Uterus (tissue), 4 donors: ENCODE data around the gene OGFR. TPM values are rescaled to one million over a fixed set of nuclear protein-coding genes. Genes with fewer than 3 reads are reported as not detected.

Experiments
- DNase-seq, 2 donors: peaks; one replicate each; pipeline ENCODE4 v3.0.0-alpha.2; 2019 to 2020
- H3K27ac ChIP-seq, 2 donors: fragments of 200-600 bp; sonication (generic); 1 replicate in 1 of 2; 2 replicates in 1 of 2; pipeline ENCODE4 v1.5.1; 2016 to 2018
- H3K27me3 ChIP-seq, 2 donors: fragments of 200-600 bp; sonication (generic); one replicate each; pipeline ENCODE4 v1.5.1; 2018 to 2019; ENCODE audit warnings: control low read depth in 1 of 2
- H3K36me3 ChIP-seq, 2 donors: fragments of 200-600 bp; sonication (generic); one replicate each; pipeline ENCODE4 v1.5.1; 2019; ENCODE audit warnings: control low read depth in 1 of 2
- H3K4me1 ChIP-seq, 2 donors: fragments of 200-600 bp; sonication (generic); one replicate each; pipeline ENCODE4 v1.5.1; 2018 to 2019; ENCODE audit warnings: control low read depth in 1 of 2
- H3K4me3 ChIP-seq, 2 donors: fragments of 200-600 bp; sonication (generic); 1 replicate in 1 of 2; 2 replicates in 1 of 2; pipeline ENCODE4 v1.5.1; 2018 to 2019; ENCODE audit warnings: mild to moderate bottlenecking in 1 of 2
- H3K9me3 ChIP-seq, 2 donors: fragments of 200-600 bp; sonication (generic); one replicate each; pipeline ENCODE4 v1.5.1; 2019; ENCODE audit warnings: control low read depth in 1 of 2
- POLR2A ChIP-seq, 2 donors: fragments of 450-650 bp; IDR thresholded peaks; one replicate each; pipeline ENCODE4 v1.6.1; 2016; ENCODE audit warnings: antibody characterized with exemption in 2 of 2, mild to moderate bottlenecking in 1 of 2, moderate library complexity in 1 of 2
- intact Hi-C: fragments of 100-400 bp; cut with DNase I; formaldehyde crosslinking; loops from one replicate; pipeline ENCODE4 v1.15.1; 2023; ENCODE audit warnings: low total_unique reads
- total RNA-seq, 4 donors: library from RNA; depleted of rRNA in 3 of 4; stranded (reverse); fragments of >200 nt in 3 of 4; gene quantifications; one replicate each; pipeline versions ENCODE4 v1.1.0 to v1.2.4, GENCODE V29; 2014 to 2023
- TF ChIP-seq, protein P1 (sequence below), 4 experiments: fragments of 200-600 bp in 2 of 4; fragments of 450-650 bp in 2 of 4; sonication (generic) in 2 of 4; IDR thresholded peaks; one replicate each; pipeline ENCODE4 v1.5.1; 2016 to 2019; ENCODE audit warnings: antibody characterized with exemption in 4 of 4, mild to moderate bottlenecking in 2 of 4, moderate library complexity in 1 of 4
- donor health status: DM: yes; HTN: yes; CAD: no.

OGFR gene
- total RNA-seq, 4 donors from 2014 or later, result 16.5 to 48.7 (median 31.2) TPM

DNA sequence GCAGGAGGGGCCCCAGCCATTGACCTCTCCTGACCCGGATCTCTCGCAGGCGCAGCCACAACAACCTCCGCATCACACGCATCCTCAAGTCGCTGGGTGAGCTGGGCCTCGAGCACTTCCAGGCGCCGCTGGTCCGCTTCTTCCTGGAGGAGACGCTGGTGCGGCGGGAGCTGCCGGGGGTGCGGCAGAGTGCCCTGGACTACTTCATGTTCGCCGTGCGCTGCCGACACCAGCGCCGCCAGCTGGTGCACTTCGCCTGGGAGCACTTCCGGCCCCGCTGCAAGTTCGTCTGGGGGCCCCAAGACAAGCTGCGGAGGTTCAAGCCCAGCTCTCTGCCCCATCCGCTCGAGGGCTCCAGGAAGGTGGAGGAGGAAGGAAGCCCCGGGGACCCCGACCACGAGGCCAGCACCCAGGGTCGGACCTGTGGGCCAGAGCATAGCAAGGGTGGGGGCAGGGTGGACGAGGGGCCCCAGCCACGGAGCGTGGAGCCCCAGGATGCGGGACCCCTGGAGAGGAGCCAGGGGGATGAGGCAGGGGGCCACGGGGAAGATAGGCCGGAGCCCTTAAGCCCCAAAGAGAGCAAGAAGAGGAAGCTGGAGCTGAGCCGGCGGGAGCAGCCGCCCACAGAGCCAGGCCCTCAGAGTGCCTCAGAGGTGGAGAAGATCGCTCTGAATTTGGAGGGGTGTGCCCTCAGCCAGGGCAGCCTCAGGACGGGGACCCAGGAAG lies 7.7 kb downstream of the OGFR start:
- Histone ChIP-seq H3K4me1 (peaks cover 0 to 28% of the 10 kb centered on the region in 2 donors), H3K27me3 (peaks cover 11 to 16% of the 10 kb centered on the region in 2 donors), H3K27ac (no peak overlapping the region), H3K36me3 (no peaks in the 10 kb centered on the region), H3K9me3 (no peaks in the 10 kb centered on the region), H3K4me3 (no peak overlapping the region)
- TF ChIP-seq, protein P1, sequence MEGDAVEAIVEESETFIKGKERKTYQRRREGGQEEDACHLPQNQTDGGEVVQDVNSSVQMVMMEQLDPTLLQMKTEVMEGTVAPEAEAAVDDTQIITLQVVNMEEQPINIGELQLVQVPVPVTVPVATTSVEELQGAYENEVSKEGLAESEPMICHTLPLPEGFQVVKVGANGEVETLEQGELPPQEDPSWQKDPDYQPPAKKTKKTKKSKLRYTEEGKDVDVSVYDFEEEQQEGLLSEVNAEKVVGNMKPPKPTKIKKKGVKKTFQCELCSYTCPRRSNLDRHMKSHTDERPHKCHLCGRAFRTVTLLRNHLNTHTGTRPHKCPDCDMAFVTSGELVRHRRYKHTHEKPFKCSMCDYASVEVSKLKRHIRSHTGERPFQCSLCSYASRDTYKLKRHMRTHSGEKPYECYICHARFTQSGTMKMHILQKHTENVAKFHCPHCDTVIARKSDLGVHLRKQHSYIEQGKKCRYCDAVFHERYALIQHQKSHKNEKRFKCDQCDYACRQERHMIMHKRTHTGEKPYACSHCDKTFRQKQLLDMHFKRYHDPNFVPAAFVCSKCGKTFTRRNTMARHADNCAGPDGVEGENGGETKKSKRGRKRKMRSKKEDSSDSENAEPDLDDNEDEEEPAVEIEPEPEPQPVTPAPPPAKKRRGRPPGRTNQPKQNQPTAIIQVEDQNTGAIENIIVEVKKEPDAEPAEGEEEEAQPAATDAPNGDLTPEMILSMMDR (IDR thresholded peaks at IDR 0.05), result no peak
- TF ChIP-seq POLR2A (IDR thresholded peaks at IDR 0.05), result no peak
- no peak for DNase-seq
- intact Hi-C loops, result no loop called here

GRCh38 chr20:62812907-62813200 lies 8.2 kb downstream of the OGFR start:
- Histone ChIP-seq H3K36me3 (no peaks in the 10 kb centered on the region), H3K9me3 (no peaks in the 10 kb centered on the region), H3K4me1 (peaks cover 0 to 30% of the 10 kb centered on the region in 2 donors), H3K4me3 (no peak overlapping the region), H3K27ac (no peak overlapping the region), H3K27me3 (peaks cover 11 to 22% of the 10 kb centered on the region in 2 donors)
- no peak for TF ChIP-seq POLR2A (IDR thresholded peaks at IDR 0.05)
- TF ChIP-seq, protein P1 (IDR thresholded peaks at IDR 0.05), result no peak
- intact Hi-C loops, result no loop called here
- DNase-seq, result no peak

DNA sequence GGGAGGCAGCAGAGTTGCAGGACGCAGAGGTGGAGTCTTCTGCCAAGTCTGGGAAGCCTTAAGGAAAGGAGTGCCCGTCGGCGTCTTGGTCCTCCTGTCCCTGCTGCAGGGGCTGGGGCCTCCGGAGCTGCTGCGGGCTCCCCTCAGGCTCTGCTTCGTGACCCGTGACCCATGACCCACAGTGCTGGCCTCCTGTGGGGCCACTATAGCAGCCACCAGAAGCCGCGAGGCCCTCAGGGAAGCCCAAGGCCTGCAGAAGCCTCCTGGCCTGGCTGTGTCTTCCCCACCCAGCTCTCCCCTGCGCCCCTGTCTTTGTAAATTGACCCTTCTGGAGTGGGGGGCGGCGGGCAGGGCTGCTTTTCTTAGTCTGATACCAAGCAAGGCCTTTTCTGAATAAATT lies 9.0 kb downstream of the OGFR start:
- no peak for DNase-seq
- H3K4me1 ChIP-seq, result peaks cover 0 to 32% of the 10 kb centered on the region in 2 donors
- H3K9me3 ChIP-seq, result no peaks in the 10 kb centered on the region
- peaks cover 11 to 22% of the 10 kb centered on the region in 2 donors for H3K27me3 ChIP-seq
- no peak overlapping the region for H3K27ac ChIP-seq
- H3K36me3 ChIP-seq, result no peaks in the 10 kb centered on the region
- no peak for TF ChIP-seq POLR2A (IDR thresholded peaks at IDR 0.05)
- TF ChIP-seq, protein P1 (IDR thresholded peaks at IDR 0.05), result no peak
- no peak overlapping the region for H3K4me3 ChIP-seq
- intact Hi-C loops, result no loop called here

DNA sequence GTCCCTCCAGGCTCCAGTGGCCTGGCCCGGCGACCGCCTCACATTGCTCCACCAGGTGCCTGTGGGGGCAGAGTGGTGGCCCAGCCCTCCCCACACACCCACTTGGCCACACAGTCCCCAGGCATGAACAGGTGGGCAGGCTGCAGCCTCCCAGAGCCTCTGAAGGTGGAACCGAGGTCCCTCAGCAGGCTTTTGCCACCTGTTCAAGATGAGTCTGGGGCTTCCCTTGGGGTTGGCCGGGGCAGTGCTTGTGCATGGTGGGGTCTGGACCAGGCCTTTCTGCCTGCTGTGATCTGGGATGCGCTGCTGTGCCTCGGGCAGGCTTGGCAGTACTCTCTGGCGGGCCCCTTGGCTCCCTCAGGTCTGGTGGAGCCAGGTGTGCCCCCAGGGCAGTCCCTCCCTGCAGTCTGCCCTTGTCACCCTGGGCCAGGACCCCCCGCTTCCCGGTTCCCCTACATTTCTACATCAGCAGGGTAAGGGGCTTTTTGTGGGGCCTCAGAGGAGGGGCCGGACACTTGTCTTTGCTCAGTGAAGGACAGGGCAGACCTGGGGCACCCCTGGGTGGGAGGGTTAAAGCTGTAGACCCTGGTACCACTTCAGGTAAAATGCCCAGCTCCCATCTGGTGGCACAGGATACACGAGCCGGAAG lies 9.5 kb downstream of the OGFR start:
- DNase-seq, result no peak
- H3K36me3 ChIP-seq, result no peaks in the 10 kb centered on the region
- TF ChIP-seq, protein P1 (IDR thresholded peaks at IDR 0.05), result no peak
- TF ChIP-seq POLR2A (IDR thresholded peaks at IDR 0.05), result no peak
- no peak overlapping the region for H3K27ac ChIP-seq
- intact Hi-C loops, result no loop called here
- H3K9me3 ChIP-seq, result no peaks in the 10 kb centered on the region
- H3K4me3 ChIP-seq, result no peak overlapping the region
- peaks cover 0 to 38% of the 10 kb centered on the region in 2 donors for H3K4me1 ChIP-seq
- peaks cover 11 to 22% of the 10 kb centered on the region in 2 donors for H3K27me3 ChIP-seq

DNA sequence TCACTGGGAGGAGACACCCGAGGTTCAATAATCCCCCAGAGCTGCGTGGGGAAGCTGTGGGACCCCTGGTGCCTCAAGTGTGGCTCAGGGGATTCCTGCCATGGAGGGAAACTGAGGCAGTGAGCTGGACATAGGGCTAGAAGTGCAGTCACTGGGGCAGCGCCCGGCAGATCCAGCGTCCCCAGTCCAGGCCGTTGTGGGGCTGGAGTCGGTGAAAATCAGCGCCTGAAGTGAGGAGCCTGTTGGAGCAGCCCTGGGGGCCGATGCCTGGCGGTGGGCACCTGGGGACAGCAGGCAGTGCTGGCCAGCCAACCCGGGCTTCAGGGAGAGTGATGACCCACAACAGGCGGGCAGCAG lies 10.1 kb downstream of the OGFR start:
- H3K36me3 ChIP-seq, result no peaks in the 10 kb centered on the region
- H3K27ac ChIP-seq, result no peak overlapping the region
- peaks cover 11 to 22% of the 10 kb centered on the region in 2 donors for H3K27me3 ChIP-seq
- H3K9me3 ChIP-seq, result no peaks in the 10 kb centered on the region
- peaks cover 0 to 38% of the 10 kb centered on the region in 2 donors for H3K4me1 ChIP-seq
- TF ChIP-seq, protein P1 (IDR thresholded peaks at IDR 0.05), result no peak
- no peak for TF ChIP-seq POLR2A (IDR thresholded peaks at IDR 0.05)
- intact Hi-C loops, result no loop called here
- no peak overlapping the region for H3K4me3 ChIP-seq
- DNase-seq, result no peak
